22Rv1 (cell line): Measurements from ENCODE around the gene EIF4G1.

Experiments used
- CTCF ChIP-seq: fragments of 450-650 bp; IDR thresholded peaks from 2 replicates; pipeline ENCODE4 v1.5.1; 2017; ENCODE audit warnings: mild to moderate bottlenecking
- ZFX ChIP-seq: fragments of 450-650 bp; IDR thresholded peaks from 2 replicates; pipeline ENCODE4 v1.6.1; 2017; ENCODE audit warnings: antibody characterized with exemption, borderline replicate concordance

DNA sequence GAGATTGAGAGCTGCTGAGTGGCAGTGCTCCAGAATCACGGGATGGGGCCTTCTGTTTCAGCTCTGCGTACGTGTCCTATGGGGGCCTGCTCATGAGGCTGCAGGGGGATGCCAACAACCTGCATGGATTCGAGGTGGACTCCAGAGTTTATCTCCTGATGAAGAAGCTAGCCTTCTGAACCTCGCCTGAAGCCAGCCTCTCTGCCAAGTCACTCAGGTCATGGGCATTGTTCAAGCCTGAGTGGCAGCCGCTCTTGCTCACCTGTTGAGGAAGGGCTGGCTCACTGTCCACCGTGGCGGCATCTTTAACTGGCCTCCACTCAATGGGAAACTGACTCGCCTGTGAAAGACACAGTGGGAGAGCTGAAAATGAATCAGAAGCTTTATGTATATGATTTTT lies 53.7 kb downstream of the EIF4G1 start:
- TF ChIP-seq CTCF (no peak), ZFX (no peak)
